ENCODE data around the gene STK40.

STK40 gene

DNA sequence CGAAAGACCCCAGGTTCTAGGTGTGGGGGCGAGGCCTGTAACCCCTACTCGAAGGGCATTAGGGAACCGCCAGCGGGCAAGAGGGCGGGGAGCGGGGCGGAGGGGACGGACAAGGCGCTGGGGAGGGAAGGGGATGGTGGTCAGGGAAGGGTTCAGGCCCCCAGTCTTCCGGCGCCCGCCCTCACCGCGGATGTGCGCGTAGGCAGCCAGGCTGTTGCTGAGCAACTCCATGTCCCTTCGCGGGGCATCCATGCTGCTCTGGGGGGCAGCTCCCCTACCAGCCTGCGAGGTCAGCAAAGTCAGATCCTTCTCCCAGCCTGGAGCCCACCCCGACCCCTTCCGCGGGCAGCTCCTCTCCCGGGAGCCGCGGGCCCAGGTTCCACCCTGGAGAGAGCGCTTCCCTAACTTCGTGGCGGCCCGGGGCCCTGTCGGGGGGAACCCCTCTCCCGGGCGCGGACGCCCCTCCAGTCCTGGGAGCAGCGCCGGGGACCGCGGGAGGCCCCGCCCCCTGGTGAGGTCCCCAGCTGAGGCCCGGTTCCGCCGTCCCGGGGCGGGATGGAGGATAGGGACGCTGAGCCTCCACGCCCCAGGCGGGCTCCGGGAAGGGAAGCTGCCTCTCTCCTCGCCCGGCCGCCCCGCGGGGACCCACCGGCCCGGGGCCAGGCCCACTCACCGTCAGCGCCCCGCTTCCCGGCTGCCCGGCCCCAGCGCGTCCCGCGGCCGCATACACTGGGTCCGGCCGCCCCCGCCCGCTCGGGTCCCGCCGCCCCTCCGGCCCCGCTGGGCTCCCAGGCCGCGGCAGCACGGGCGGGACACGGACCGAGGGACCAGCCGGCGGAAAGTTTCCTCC lies 62.7 kb downstream of the STK40 start:
- Histone ChIP-seq H3K4me3 (ENCODE audit: low read depth, low read length) (peak overlapping the region; percentile 41), H3K9ac (no peak overlapping the region), H2AFZ (peak overlapping the region; percentile 85), H3K9me3 (ENCODE audit: control insufficient read depth, low read length) (no peaks in the 10 kb centered on the region), H3K27me3 (ENCODE audit: control insufficient read depth, insufficient read depth, low read length) (no peaks in the 10 kb centered on the region), H3K36me3 (ENCODE audit: control insufficient read depth, insufficient read depth, low read length) (no peaks in the 10 kb centered on the region), H3K27ac (peak overlapping the region; percentile 42), H3K79me2 (no peaks in the 10 kb centered on the region), H3K4me1 (no peaks in the 10 kb centered on the region), H3K4me2 (ENCODE audit: low read length) (peak overlapping the region; percentile 50)
- TF ChIP-seq CTCF (IDR thresholded peaks at IDR 0.05), result no peak

DNA sequence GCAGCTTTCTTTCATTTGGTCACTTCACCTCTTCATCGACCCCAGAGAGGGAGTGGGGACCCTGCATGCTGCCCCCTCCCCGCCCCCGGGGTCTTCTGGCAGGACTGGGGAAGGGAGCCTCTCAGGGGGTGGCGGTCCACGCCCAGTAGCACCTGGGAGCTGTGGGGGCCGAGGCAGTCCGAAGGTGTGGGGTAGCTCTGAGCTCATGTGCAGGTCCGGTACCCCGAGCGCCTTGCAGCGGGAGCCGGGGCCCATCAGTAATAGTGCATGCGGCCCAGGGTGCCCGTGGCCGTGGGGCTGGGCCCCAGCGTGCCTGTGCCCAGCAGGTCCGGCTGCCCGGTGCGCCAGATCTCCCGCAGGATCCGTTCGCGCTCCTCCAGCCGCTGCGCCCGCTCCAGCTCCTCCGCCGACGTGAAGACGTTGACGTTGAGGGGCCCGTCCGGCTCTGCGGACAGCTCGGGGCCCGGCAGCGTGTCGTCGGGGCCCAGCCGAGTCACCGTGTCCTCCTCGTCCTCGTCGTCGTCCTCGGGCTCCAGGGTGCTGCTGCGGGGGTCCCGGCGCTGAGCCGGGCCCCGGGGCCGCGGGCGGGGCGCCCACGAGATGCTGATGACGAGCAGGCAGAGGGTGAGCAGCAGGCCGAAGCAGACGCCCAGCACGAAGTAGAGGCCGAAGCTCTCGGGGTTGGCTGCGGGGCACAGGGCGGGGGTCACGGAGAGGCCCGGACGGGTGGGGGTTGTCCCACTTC lies 63.5 kb downstream of the STK40 start:
- TF ChIP-seq CTCF (IDR thresholded peaks at IDR 0.05), result no peak
- Histone ChIP-seq H3K4me3 (ENCODE audit: low read depth, low read length) (peak overlapping the region; percentile 41), H3K9ac (no peak overlapping the region)

GRCh38 chr1:36321119-36321951 lies 64.4 kb downstream of the STK40 start:
- Histone ChIP-seq H3K79me2 (no peaks in the 10 kb centered on the region), H3K4me1 (no peaks in the 10 kb centered on the region), H3K36me3 (ENCODE audit: control insufficient read depth, insufficient read depth, low read length) (no peaks in the 10 kb centered on the region), H3K4me2 (ENCODE audit: low read length) (no peak overlapping the region), H3K9ac (no peak overlapping the region), H3K27me3 (ENCODE audit: control insufficient read depth, insufficient read depth, low read length) (no peaks in the 10 kb centered on the region), H3K9me3 (ENCODE audit: control insufficient read depth, low read length) (no peaks in the 10 kb centered on the region), H2AFZ (no peak overlapping the region), H3K27ac (no peak overlapping the region), H3K4me3 (ENCODE audit: low read depth, low read length) (no peak overlapping the region)
- TF ChIP-seq CTCF (IDR thresholded peaks at IDR 0.05), result no peak

More for the DNA sequence above, 63.5 kb downstream of the STK40 start:
- peak overlapping the region; percentile 50 for H3K4me2 ChIP-seq (ENCODE audit: low read length)
- H3K79me2 ChIP-seq, result no peaks in the 10 kb centered on the region
- H3K9me3 ChIP-seq (ENCODE audit: control insufficient read depth, low read length), result no peaks in the 10 kb centered on the region
- no peak overlapping the region for H3K27ac ChIP-seq
- no peaks in the 10 kb centered on the region for H3K36me3 ChIP-seq (ENCODE audit: control insufficient read depth, insufficient read depth, low read length)
- no peaks in the 10 kb centered on the region for H3K4me1 ChIP-seq
- H3K27me3 ChIP-seq (ENCODE audit: control insufficient read depth, insufficient read depth, low read length), result no peaks in the 10 kb centered on the region
- no peak overlapping the region for H2AFZ ChIP-seq

DNA sequence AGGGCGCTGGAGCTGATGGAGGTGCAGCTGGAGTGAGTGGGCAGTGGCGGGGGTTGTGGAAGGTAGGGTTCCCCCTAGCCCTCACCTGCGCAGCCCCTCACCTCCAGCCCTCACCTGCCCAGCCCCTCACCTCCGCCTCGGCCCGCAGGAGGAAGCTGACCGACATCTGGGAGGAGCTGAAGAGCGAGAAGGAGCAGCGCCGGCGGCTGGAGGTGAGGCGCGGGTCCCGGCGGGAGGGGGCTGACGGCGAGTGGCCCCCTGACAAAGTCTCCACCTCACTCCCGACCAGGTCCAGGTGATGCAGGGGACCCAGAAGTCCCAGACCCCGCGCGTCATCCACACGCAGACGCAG lies 65.0 kb downstream of the STK40 start:
- no peak overlapping the region for H3K9ac ChIP-seq
- H3K4me3 ChIP-seq (ENCODE audit: low read depth, low read length), result no peak overlapping the region
- no peaks in the 10 kb centered on the region for H3K36me3 ChIP-seq (ENCODE audit: control insufficient read depth, insufficient read depth, low read length)
- no peak overlapping the region for H2AFZ ChIP-seq
- H3K9me3 ChIP-seq (ENCODE audit: control insufficient read depth, low read length), result no peaks in the 10 kb centered on the region
- H3K27me3 ChIP-seq (ENCODE audit: control insufficient read depth, insufficient read depth, low read length), result no peaks in the 10 kb centered on the region
- no peak for TF ChIP-seq CTCF (IDR thresholded peaks at IDR 0.05)
- no peak overlapping the region for H3K4me2 ChIP-seq (ENCODE audit: low read length)
- no peaks in the 10 kb centered on the region for H3K4me1 ChIP-seq
- H3K79me2 ChIP-seq, result no peaks in the 10 kb centered on the region
- H3K27ac ChIP-seq, result no peak overlapping the region
